ENCODE measurements around the gene DHX34. TPM values are rescaled to one million over a fixed set of nuclear protein-coding genes. Genes with fewer than 3 reads are reported as not detected.

DHX34 gene
- total RNA-seq, 1 experiment from 2014 or later: 38.2 TPM

DNA sequence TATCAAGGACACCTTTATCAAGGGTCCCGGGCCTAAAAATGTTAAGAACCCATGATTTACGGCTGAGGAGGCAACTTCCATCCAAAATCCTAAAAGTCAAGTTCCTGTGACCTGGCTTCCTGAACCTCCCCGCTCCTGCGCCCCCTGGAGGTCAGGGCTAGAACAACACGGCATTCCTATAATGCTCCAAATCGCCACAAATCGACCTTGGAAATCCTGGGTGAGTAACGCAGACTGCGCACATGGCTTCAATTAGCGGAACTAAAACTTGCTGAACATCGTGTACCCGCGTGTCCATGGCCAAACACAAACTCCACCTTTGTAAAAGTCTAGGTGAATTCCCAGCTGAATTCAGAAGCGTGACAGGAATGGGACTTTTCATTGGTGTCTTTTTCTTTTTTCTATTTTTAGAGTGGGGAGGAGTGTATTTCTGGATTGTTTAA is 43.8 kb upstream of the DHX34 start:
- no CpG with 5 or more reads among the region's 14 CpGs for WGBS (ENCODE audit: extremely low coverage, insufficient read length, low lambda C conversion rate)

More for the DNA sequence above, 43.8 kb upstream of the DHX34 start:
- Histone ChIP-seq H4K91ac (ENCODE audit: insufficient read length, low read depth, low read length) (no peak overlapping the region), H3K4ac (ENCODE audit: low read depth, low read length) (no peak overlapping the region), H4K8ac (replicated peaks; ENCODE audit: insufficient read length, low read depth, low read length) (no peak overlapping the region), H3K4me2 (ENCODE audit: insufficient read depth, insufficient read length, low read length) (no peak overlapping the region), H3K23me2 (ENCODE audit: insufficient read length, low read depth, low read length, poor library complexity, severe bottlenecking) (no peaks in the 10 kb centered on the region), H3T11ph (ENCODE audit: low read length) (no peak overlapping the region), H2BK20ac (ENCODE audit: low read depth, low read length, poor library complexity, severe bottlenecking) (no peak overlapping the region), H2BK15ac (ENCODE audit: low read depth, low read length) (no peak overlapping the region), H3K79me2 (ENCODE audit: insufficient read depth, low read length) (no peaks in the 10 kb centered on the region), H3K27ac (ENCODE audit: insufficient read length, low read depth, low read length) (no peak overlapping the region), H2BK5ac (ENCODE audit: insufficient read length, low read length) (no peak overlapping the region), H3K18ac (ENCODE audit: insufficient read length, low read depth, low read length) (no peak overlapping the region), H3K27me3 (ENCODE audit: insufficient read depth, low read length) (no peaks in the 10 kb centered on the region), H3K14ac (ENCODE audit: insufficient read depth, low read length) (no peak overlapping the region), H3K56ac (ENCODE audit: insufficient read length, low read depth, low read length) (no peak overlapping the region), H2BK12ac (ENCODE audit: insufficient read length, low read depth, low read length) (no peak overlapping the region), H3K9me3 (ENCODE audit: control insufficient read depth, low read depth, low read length) (no peaks in the 10 kb centered on the region), H4K20me1 (ENCODE audit: control insufficient read depth, insufficient read depth, insufficient read length) (no peaks in the 10 kb centered on the region), H4K5ac (ENCODE audit: insufficient read length, low read depth, low read length) (no peak overlapping the region), H2BK120ac (ENCODE audit: low read depth, low read length, poor library complexity, severe bottlenecking) (no peak overlapping the region), H3K23ac (ENCODE audit: insufficient read length, low read depth, low read length) (no peak overlapping the region), H2AFZ (ENCODE audit: low read length) (no peak overlapping the region), H3K9ac (ENCODE audit: extremely low read depth, insufficient read length, low read length) (no peak overlapping the region), H3K79me1 (ENCODE audit: insufficient read depth, low read depth, low read length, poor library complexity, severe bottlenecking) (no peaks in the 10 kb centered on the region), H2AK5ac (ENCODE audit: insufficient read length, low read length) (no peak overlapping the region), H3K4me1 (ENCODE audit: insufficient read depth, low read length) (no peaks in the 10 kb centered on the region)
- Mint-ChIP-seq H3K4me1 (peaks cover 7% of the 10 kb centered on the region in 2 experiments), H3K9me3 (peaks cover 0 to 2% of the 10 kb centered on the region in 2 experiments; a peak in 2 of 5 replicates), H3K36me3 (ENCODE audit: insufficient read depth in 1 of 3, low read depth in 3 of 3) (no peaks in the 10 kb centered on the region), H3K4me3 (no peak overlapping the region), H3K27ac (no peak overlapping the region), H3K27me3 (ENCODE audit: low read depth) (peaks cover 8% of the 10 kb centered on the region)
- DNase-seq: peak; percentile 78
- TF ChIP-seq, protein P1, sequence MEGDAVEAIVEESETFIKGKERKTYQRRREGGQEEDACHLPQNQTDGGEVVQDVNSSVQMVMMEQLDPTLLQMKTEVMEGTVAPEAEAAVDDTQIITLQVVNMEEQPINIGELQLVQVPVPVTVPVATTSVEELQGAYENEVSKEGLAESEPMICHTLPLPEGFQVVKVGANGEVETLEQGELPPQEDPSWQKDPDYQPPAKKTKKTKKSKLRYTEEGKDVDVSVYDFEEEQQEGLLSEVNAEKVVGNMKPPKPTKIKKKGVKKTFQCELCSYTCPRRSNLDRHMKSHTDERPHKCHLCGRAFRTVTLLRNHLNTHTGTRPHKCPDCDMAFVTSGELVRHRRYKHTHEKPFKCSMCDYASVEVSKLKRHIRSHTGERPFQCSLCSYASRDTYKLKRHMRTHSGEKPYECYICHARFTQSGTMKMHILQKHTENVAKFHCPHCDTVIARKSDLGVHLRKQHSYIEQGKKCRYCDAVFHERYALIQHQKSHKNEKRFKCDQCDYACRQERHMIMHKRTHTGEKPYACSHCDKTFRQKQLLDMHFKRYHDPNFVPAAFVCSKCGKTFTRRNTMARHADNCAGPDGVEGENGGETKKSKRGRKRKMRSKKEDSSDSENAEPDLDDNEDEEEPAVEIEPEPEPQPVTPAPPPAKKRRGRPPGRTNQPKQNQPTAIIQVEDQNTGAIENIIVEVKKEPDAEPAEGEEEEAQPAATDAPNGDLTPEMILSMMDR (conservative IDR thresholded peaks at IDR 0.05): peak; percentile 97
